ENCODE data around the gene ATP4A.

GRCh38 chr19:35539850-35540249, 23.6 kb downstream of the ATP4A start:
- no peak for TF ChIP-seq CTCF (IDR thresholded peaks at IDR 0.05; ENCODE audit: poor library complexity, severe bottlenecking)
- TF ChIP-seq RAD21 (conservative IDR thresholded peaks at IDR 0.05): no peak
- no peak for TF ChIP-seq TAF1 (IDR thresholded peaks at IDR 0.05; ENCODE audit: low read depth)
- TF ChIP-seq POLR2AphosphoS5 (IDR thresholded peaks at IDR 0.05): no peak
- no peak for TF ChIP-seq EZH2 (IDR thresholded peaks at IDR 0.05; ENCODE audit: borderline replicate concordance, insufficient read depth, low read length, poor library complexity, severe bottlenecking)
